T-helper 2 cell treated with Interferon-gamma antibody and Interleukin-4, amounts not matched to agents 100 ng/mL and 5 ng/mL, for 36 hours (primary cell): Measurements from ENCODE around the gene SPDYC. TPM values are rescaled to one million over a fixed set of nuclear protein-coding genes. Genes with fewer than 3 reads are reported as not detected.
"Not testable (repeated sequence)": the region's sequence is repeated elsewhere in the genome, so short reads cannot be mapped to it uniquely, and the experiment has no call there.

ENCODE experiments used
- intact Hi-C: fragments of 100-400 bp; cut with micrococcal nuclease; formaldehyde crosslinking; loops from one replicate; pipeline ENCODE4 v1.15.1; 2023
- total RNA-seq: library from RNA; stranded (reverse); gene quantifications from 2 replicates; pipeline ENCODE4 v1.2.3, GENCODE V29; 2022

The SPDYC gene
- total RNA-seq, 1 donor from 2014 or later, result not detected

DNA sequence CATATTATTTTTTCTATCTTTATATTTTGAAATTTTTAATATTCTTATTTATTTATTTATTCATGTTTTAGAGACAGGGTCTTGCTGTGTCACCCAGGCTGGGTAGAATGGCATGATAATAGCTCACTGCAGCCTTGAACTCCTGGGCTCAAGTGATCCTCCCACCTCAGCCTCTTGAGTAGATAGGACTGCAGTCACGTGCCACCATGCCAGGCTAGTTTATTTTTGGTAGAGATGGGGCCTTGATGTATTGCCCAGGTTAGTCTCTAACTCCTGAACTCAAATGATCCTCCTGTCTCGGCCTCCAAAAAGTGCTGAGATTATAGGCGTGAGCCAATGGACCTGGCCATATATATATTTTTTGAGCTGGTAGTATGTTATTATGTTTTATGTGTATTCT, 2.4 kb upstream of the SPDYC start:
- intact Hi-C loops, result no loop called here

DNA sequence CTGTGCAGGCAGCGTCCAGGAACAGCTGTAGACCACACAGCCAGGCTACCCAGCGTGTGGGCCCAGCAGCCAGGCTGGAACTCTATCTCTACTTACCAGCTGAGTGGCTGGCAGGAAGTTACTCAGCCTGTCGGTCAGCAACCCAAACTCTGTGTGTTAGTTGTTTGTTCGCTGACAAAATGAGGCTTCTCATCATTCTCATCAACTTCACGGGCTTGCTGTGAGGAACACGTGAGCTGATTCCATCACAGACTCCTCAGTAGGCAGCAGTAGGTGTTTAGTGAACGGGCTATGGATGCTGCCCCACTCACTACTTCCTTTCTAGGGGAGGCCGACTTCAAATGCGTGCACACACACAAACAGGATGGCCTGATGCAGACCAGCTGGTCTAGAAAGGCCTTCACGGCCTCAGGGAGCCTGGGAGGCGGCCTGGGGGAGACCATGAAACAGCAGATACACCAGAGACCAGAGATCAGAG, 830 bp upstream of the SPDYC start:
- intact Hi-C loops, result no loop called here

DNA sequence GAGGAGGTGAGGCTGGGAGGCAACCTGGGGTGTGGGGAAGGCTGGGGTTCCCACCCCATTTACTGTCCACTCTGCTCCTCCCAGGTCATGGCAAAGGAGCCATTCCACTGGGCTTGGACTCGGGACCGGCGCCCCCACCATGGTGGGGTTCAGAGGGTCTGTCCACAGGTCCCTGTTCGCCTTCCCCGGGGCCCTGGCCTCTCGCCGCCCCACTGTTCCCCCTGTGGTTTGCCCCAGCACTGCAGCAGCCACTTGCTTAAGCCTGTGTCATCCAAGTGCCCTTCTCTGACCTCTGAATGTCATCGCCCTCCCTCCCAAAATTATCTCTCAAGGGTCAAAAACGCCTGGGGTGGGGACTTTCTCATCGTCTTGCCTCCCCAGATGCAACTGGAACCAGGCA, 2.6 kb downstream of the SPDYC start:
- intact Hi-C loops, result no loop called here

DNA sequence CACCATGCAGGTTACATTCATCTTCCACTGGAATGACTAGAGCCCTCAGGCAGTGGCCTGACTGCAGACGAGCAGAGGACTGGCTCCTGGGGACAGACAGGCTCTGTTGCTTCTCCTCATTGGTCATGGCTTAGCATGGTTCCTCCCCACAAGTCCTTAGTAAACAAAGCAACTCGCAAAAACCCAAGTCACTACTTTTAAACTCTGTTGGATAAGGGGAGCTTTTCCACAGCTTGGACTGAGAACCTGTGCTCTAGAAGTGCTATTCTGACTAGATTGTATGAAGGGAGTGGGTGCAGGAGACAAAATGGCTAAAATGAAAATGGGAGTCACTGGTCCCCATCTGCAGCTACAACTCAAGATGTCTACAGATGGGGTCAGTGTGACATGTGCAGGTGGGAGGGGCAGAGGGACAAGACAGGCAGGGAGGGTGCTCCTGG, 4.6 kb downstream of the SPDYC start:
- intact Hi-C loops, result not testable (repeated sequence)

DNA sequence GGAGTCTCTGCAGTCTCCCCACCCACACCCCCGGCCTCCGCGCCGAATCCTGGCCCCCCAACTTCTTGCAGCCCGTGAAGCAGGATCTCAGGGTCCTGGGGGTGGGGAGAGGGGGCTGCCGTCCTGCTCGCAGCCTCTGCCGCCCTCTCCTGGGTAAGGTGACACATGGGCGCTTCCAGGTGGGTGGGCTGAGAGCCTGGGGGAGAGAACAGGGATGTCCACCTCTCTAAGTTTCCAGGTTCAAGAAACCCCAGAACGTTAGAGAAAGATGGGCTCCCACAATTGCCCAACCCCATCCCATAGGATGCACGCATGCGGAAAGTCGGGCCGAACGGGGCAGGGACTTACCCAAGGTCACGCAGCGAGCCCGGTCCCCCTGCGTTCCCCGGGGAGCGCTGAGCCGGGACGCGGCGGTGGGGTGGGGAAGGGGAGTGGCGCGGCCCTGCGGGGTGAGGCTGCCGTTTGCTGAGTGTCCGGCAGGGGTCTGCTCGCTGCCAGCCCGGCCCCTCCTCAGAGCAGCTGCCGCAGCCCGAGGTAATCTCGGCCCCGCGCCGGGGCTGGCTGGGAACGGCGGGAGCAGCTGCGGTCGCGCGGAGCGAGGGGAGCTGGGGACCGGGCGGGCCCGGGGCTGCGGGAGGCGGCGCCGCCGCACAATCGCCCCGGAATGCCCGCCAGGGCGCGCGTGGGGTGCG, 11.0 kb downstream of the SPDYC start:
- intact Hi-C loops, result loop anchor here (1.0 to 10.0 kb wide), 3 partner anchors 46 to 84 kb away; partner anchors contain the start of genes POLA2 and ZNHIT2

DNA sequence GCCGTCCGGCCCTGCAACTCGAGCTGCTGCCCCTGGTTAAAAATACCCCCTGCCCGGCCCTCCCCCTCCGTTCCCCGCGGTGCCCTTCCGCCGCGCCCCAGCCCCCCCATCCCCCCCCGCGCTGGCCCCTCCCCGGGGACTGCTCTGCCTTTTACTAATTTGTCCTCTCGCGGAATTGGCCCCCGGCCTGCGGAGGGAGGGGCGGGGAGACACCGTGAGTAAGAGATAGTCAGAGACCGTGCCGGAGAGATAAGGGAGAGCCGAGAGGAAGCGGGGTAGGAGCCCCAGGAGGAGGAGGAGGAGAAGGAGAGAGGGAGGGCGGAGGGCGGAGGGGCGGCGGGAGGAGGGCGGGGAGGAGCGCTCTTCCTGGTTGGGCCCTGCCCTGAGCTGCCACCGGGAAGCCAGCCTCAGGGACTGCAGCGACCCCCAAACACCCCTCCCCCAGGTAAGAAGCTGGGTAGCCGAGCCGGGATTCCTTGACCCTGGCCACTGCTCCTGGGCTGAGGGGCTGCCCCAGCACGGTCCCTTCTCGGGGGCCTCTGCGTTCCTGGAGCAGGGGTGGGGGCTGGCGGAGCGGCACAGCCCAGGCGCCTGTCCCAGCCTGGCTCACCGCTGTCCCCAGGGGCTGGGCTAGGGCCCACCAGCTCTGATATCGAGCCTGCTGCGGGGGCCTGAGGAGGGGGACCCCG, 11.7 kb downstream of the SPDYC start, which contains the start of gene CAPN1:
Gene CAPN1 (plus strand): TSS at position 360 of the 689 bp plus-strand sequence. CDS start 774 bp downstream, outside the sequence.
- intact Hi-C loops, result loop anchor here (1.0 to 10.0 kb wide), 3 partner anchors 46 to 83 kb away; partner anchors contain the start of genes POLA2 and ZNHIT2

DNA sequence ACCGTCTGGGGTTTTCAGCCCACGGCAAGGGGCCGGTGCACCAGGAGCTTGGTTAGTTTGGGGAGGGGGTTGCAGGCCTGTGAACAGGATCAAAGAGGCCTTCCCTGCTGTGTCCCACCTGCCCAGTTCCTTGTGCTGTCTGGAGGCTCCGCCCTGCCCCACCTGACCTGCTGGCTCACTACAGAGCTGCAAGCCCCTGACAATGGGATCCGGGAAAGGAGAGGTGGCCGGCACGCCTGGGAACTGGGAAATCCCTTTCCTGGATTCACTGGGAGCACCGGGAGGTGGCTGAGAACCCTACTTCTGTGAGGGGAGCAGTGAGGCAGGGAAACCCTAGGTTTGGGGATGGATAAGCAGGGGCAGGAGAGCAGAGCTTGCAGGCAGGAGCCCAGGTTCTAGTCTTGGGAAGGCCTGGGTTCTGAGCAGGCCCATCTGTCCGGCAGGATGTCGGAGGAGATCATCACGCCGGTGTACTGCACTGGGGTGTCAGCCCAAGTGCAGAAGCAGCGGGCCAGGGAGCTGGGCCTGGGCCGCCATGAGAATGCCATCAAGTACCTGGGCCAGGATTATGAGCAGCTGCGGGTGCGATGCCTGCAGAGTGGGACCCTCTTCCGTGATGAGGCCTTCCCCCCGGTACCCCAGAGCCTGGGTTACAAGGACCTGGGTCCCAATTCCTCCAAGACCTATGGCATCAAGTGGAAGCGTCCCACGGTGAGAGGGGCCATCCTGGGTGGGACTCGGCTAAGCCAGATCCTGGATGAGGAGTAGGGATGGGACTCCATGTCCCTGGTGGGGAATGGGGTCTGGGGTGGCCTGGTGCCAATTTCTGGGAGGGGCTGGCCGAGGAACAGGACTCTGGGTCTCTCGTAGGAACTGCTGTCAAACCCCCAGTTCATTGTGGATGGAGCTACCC, 12.5 kb downstream of the SPDYC start:
- intact Hi-C loops, result loop anchor here (10.0 kb wide), 1 partner anchor 82 kb away; the partner anchor contains the start of gene POLA2

DNA sequence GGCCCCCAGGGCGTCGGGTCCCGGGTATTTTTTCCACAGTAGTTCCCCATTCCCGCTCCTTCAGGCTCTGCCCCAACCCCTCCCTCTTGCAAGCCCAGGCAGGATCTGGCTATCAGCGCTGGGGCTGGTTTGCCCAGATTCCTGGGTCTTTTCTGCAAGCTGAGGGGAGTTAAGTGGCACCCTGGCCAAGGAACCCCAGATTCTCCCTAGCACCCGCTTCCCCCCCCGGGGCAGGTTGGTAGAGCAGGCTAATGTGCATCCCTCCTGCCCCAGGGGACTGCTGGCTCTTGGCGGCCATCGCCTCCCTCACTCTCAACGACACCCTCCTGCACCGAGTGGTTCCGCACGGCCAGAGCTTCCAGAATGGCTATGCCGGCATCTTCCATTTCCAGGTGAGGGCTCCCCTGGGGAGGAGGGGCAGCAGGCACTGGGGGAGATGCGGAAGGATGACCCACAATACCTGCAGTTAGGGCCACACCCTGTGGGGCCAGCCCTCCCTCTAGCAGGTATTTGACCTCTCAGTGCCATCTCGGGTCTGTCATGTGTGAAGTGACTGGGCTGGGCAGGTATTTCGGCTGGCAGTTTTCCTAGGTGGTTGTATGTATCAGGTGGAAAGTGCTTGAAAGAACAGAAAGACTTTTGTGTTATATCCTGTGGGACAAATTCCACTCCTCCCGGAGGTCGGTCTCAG, 13.3 kb downstream of the SPDYC start:
- intact Hi-C loops, result loop anchor here (10.0 kb wide), 1 partner anchor 81 kb away; the partner anchor contains the start of gene POLA2

DNA sequence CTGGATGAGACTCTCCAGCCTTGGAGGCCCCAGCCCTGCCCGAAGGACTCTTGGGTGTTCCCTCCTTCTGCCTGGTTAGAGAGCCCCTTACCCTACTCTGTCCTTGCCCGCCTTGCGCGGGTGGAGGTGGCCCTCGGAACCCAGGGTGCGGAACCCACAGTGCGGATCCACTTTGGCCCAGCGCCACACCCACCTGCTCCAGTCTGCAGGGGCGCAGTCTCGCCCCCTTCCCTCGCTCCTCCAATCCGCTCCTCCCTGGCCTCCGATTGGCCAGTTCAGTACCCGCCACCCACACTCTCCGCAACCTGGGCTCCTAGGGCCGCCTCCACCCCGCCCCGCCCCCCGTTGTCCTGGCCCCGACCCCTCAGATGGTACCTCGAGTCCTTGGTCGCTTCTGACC, 14.1 kb downstream of the SPDYC start:
- intact Hi-C loops, result loop anchor here (10.0 kb wide), 1 partner anchor 81 kb away; the partner anchor contains the start of gene POLA2

DNA sequence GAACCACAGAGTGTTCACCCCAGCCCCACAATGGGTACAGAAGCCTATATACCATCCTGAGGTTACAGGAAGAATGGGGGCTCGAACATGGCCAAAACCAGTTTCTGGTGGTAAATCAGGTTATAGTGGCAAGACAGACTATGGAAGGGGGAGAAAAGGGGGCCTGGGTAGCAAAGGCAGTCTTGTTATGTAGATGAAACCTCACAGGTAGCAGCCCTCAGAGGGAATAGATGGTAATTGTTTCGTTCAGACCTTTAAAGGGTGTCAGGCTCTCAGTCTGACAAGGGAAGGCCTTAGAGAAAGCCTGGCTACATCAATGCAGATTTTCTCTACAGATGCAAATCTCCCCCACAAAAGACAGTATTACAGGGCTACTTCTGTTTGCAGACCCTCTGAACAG, 15.1 kb downstream of the SPDYC start:
- intact Hi-C loops, result loop anchor here (10.0 kb wide), 1 partner anchor 80 kb away; the partner anchor contains the start of gene POLA2

DNA sequence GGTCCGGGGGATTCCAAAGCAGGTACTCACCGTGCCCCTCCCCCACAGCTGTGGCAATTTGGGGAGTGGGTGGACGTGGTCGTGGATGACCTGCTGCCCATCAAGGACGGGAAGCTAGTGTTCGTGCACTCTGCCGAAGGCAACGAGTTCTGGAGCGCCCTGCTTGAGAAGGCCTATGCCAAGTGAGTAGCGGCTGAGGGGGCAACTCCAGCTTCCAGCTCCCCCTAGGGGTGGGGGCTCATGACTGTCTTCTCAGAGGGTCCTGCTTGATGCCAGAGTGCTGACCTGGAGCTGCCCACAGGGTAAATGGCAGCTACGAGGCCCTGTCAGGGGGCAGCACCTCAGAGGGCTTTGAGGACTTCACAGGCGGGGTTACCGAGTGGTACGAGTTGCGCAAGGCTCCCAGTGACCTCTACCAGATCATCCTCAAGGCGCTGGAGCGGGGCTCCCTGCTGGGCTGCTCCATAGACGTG, 15.9 kb downstream of the SPDYC start:
- intact Hi-C loops, result loop anchor here (10.0 kb wide), 1 partner anchor 79 kb away; the partner anchor contains the start of gene POLA2

DNA sequence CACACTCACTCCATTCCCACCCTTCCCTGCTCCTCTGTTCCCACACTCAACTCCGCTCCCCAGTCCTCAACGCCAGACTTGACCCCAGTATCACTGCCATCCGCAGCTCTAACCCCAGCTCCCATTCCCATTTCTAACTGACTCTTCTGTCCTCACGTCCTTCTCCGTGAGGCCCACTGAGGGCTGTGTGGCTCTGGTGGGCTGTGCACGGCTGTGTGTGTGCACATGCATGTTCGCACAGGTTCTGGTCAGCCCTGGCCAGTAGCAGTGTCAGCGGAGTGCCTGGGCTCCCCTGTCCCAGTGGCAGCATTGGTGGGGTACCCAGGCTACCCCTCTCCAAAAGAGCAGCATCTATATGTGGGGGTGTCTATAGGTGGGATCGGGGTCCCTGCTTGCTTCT, 16.7 kb downstream of the SPDYC start:
- intact Hi-C loops, result loop anchor here (10.0 kb wide), 1 partner anchor 78 kb away; the partner anchor contains the start of gene POLA2

DNA sequence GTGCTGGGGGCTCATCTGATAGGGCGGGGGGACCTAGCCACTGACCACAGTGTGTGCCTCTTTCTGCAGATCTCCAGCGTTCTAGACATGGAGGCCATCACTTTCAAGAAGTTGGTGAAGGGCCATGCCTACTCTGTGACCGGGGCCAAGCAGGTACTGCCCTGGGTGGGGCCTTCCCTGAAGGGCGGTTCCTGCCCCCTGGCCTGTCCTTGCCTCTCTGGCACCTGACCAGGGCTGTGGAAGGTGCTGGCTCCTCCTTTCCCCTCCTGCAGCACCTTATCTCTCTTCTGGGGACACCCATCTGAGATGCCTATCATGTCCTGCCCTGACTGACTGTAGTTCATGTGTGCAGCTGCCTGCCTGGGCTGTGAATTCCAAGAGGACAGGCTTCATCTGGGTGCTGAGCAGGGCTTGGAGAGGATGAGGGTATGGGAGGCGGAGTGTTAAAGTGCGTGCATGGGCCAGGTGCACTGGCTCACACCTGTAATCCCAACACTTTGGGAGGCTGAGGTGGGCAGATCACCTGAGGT, 17.2 kb downstream of the SPDYC start:
- intact Hi-C loops, result loop anchor here (10.0 kb wide), 1 partner anchor 78 kb away; the partner anchor contains the start of gene POLA2

DNA sequence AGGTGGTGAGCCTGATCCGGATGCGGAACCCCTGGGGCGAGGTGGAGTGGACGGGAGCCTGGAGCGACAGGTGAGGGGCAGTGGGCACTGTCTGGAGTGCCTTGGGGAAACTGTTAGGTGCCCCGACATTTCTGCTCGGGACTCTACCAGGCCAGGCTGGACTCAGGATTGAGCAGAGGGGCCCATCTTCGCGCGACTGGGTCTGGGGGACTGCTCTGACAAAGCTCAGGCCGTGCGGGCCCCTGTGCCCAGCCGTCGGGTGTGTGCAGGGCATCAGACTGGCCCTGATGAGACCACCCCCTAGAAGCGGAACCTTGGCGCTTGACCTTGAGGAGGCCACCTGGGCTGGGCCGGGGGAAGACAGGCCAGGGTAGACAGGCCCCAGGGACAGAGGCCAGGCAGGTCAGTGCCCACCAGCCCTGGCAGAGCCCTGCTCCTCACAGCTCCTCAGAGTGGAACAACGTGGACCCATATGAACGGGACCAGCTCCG, 18.0 kb downstream of the SPDYC start:
- intact Hi-C loops, result loop anchor here (10.0 kb wide), 1 partner anchor 77 kb away; the partner anchor contains the start of gene POLA2

DNA sequence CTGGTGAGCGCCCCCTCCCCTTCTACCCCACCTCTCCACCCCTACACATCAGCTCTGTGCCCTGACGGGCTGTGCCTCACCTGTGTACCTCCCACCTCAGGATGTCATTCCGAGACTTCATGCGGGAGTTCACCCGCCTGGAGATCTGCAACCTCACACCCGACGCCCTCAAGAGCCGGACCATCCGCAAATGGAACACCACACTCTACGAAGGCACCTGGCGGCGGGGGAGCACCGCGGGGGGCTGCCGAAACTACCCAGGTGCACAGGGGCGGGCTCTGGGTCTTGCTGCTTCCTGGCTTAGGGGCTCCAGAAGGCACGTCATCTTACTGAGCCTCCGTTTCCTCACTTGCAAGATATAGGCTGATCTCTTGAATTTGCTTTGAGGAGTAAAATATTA, 18.5 kb downstream of the SPDYC start:
- intact Hi-C loops, result loop anchor here (10.0 kb wide), 1 partner anchor 76 kb away; the partner anchor contains the start of gene POLA2

DNA sequence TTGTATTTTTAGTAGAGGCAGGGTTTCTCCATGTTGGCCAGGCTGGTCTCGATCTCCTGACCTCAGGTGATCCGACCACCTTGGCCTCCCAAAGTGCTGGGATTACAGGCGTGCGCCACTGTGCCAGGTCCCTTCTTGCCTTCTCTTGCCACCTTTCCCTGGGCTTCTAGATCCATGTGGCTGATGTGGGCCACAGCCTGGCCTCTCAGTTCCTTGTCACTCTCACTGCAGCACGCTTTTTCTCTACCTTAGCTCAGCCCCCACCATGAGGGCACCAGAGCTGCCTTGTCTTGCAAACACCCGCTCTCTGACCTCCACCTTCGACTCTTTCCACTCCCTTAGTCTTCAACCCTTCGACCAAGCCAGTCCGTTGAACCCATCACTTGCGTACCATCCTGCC, 19.2 kb downstream of the SPDYC start:
- intact Hi-C loops, result loop anchor here (10.0 kb wide), 1 partner anchor 76 kb away; the partner anchor contains the start of gene POLA2

DNA sequence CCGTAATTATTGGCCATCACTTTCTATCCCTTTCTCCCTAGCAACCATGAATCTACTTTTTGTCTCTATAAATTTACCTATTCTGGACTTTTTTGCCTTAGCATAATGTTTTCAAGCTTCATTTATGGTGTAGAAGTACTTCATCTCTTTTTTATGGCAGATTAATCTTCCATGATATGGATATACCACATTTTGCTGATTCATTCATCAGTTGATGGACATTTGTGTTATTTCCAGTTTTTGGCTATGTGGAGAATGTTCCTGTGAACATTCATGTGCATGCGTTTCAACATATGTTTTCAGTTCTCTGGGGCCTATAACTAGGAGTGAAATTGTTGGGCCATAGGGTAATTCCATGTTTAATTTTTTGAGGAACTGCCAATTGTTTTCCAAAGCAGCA, 24.5 kb downstream of the SPDYC start:
- intact Hi-C loops, result no loop called here

DNA sequence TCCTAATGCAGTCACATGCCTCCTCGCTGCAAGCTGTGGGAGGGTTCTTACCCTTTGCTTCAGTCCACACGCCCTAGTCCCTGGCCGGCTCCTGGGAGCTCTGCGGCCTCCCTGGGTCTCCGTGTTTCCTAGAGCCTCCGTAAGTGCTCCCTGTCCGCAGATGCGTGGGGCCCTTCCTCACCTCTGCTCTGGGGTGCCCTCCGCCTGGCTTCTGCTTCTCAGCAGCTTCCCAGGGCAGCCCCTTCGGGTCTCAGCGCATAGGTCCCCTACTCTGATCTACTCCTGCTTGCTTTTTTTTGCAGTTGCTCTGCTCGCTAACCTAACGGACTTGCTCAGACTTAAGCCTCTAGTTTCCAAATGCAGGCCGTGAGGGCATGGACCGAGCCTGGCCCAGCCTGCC, 34.1 kb downstream of the SPDYC start:
- intact Hi-C loops, result no loop called here
